HL-60 (cell line): ENCODE measurements around the gene MAP3K7.

Source experiments
- GABPA ChIP-seq: IDR thresholded peaks from 2 replicates; pipeline ENCODE4 v1.6.1; 2012; ENCODE audit warnings: low read depth
- TF ChIP-seq, protein P1 (sequence below): IDR thresholded peaks from one replicate; pipeline ENCODE4 v1.5.1; 2011; ENCODE audit warnings: low read length, control low read depth, inconsistent platforms; ENCODE audit not compliant: insufficient read depth
- TF ChIP-seq, protein P2 (sequence below): IDR thresholded peaks from 2 replicates; pipeline ENCODE4 v1.6.1; 2012; ENCODE audit warnings: low read depth; ENCODE audit not compliant: insufficient replicate concordance

DNA sequence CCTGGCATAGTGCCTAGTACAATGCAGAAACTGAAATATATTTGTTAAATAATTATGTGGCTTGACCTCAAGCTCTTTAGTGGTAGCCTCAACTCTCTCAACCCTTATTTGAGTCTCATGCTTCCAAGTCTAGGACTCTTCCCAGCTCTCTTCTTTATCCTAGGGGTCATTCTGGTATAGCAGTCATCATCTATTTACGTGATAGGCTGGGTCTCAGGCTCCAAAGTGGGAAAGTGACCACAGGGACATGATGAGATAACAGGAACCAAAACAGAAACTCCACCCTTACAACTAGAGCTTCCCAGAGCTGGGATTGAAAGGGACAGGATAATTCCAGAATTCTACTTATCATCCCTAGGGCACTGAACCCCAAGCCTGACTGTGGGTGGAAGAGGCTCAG is 17.7 kb upstream of the MAP3K7 start:
- TF ChIP-seq, protein P1, sequence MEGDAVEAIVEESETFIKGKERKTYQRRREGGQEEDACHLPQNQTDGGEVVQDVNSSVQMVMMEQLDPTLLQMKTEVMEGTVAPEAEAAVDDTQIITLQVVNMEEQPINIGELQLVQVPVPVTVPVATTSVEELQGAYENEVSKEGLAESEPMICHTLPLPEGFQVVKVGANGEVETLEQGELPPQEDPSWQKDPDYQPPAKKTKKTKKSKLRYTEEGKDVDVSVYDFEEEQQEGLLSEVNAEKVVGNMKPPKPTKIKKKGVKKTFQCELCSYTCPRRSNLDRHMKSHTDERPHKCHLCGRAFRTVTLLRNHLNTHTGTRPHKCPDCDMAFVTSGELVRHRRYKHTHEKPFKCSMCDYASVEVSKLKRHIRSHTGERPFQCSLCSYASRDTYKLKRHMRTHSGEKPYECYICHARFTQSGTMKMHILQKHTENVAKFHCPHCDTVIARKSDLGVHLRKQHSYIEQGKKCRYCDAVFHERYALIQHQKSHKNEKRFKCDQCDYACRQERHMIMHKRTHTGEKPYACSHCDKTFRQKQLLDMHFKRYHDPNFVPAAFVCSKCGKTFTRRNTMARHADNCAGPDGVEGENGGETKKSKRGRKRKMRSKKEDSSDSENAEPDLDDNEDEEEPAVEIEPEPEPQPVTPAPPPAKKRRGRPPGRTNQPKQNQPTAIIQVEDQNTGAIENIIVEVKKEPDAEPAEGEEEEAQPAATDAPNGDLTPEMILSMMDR: no peak
- TF ChIP-seq, protein P2, sequence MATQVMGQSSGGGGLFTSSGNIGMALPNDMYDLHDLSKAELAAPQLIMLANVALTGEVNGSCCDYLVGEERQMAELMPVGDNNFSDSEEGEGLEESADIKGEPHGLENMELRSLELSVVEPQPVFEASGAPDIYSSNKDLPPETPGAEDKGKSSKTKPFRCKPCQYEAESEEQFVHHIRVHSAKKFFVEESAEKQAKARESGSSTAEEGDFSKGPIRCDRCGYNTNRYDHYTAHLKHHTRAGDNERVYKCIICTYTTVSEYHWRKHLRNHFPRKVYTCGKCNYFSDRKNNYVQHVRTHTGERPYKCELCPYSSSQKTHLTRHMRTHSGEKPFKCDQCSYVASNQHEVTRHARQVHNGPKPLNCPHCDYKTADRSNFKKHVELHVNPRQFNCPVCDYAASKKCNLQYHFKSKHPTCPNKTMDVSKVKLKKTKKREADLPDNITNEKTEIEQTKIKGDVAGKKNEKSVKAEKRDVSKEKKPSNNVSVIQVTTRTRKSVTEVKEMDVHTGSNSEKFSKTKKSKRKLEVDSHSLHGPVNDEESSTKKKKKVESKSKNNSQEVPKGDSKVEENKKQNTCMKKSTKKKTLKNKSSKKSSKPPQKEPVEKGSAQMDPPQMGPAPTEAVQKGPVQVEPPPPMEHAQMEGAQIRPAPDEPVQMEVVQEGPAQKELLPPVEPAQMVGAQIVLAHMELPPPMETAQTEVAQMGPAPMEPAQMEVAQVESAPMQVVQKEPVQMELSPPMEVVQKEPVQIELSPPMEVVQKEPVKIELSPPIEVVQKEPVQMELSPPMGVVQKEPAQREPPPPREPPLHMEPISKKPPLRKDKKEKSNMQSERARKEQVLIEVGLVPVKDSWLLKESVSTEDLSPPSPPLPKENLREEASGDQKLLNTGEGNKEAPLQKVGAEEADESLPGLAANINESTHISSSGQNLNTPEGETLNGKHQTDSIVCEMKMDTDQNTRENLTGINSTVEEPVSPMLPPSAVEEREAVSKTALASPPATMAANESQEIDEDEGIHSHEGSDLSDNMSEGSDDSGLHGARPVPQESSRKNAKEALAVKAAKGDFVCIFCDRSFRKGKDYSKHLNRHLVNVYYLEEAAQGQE: no peak
- no peak for TF ChIP-seq GABPA
